Endodermal cell (in vitro differentiated cells): Measurements from ENCODE around the gene STX3. TPM values are rescaled to one million over a fixed set of nuclear protein-coding genes. Genes with fewer than 3 reads are reported as not detected.

Experiments
- DNase-seq: peaks from one replicate; pipeline ENCODE4 v3.0.0-alpha.2; 2017
- H3K27ac ChIP-seq: 2 replicates; pipeline ENCODE4 v1.5.1; 2013; ENCODE audit warnings: mild to moderate bottlenecking, low read depth, low read length, moderate library complexity
- H3K27me3 ChIP-seq: 2 replicates; pipeline ENCODE4 v1.6.1; 2013; ENCODE audit warnings: mild to moderate bottlenecking, low read length, moderate library complexity; ENCODE audit not compliant: insufficient read depth, control insufficient read depth, poor library complexity, severe bottlenecking
- H3K36me3 ChIP-seq: 2 replicates; pipeline ENCODE4 v1.7.0; 2013; ENCODE audit warnings: mild to moderate bottlenecking, low read length, moderate library complexity; ENCODE audit not compliant: control insufficient read depth, insufficient read depth
- H3K4me1 ChIP-seq: one replicate; pipeline ENCODE4 v1.7.0; 2013; ENCODE audit warnings: low read length; ENCODE audit not compliant: control insufficient read depth, insufficient read depth
- H3K4me3 ChIP-seq: 2 replicates; pipeline ENCODE4 v1.5.1; 2013; ENCODE audit warnings: mild to moderate bottlenecking, low read length, moderate library complexity
- H3K9ac ChIP-seq: 2 replicates; pipeline ENCODE4 v1.6.1; 2013; ENCODE audit warnings: mild to moderate bottlenecking, low read length, moderate library complexity; ENCODE audit not compliant: poor library complexity, severe bottlenecking; ENCODE audit errors: extremely low read depth
- H3K9me3 ChIP-seq: 2 replicates; pipeline ENCODE4 v1.6.1; 2013; ENCODE audit warnings: mild to moderate bottlenecking, low read length, moderate library complexity; ENCODE audit not compliant: control insufficient read depth
- H3K27ac Mint-ChIP-seq: 2 replicates; pipeline ENCODE4 v1.8.0; 2020; ENCODE audit warnings: mixed read lengths
- H3K27me3 Mint-ChIP-seq: 2 replicates; pipeline ENCODE4 v1.8.0; 2021; ENCODE audit warnings: mild to moderate bottlenecking, mixed read lengths; ENCODE audit not compliant: insufficient read depth
- H3K36me3 Mint-ChIP-seq: 2 replicates; pipeline ENCODE4 v1.8.0; 2020; ENCODE audit warnings: low read depth, mixed read lengths
- H3K4me1 Mint-ChIP-seq: 2 replicates; pipeline ENCODE4 v1.8.0; 2020; ENCODE audit warnings: mixed read lengths
- H3K4me3 Mint-ChIP-seq: 2 replicates; pipeline ENCODE4 v1.8.0; 2020; ENCODE audit warnings: mild to moderate bottlenecking, moderate library complexity, mixed read lengths
- H3K9me3 Mint-ChIP-seq: 2 replicates; pipeline ENCODE4 v1.8.0; 2020; ENCODE audit warnings: mild to moderate bottlenecking, mixed read lengths
- WGBS, 2 experiments: methylation state at CpG; one replicate each; pipeline versions ENCODE4 v1.1.5 to v1.1.7; 2013; ENCODE audit warnings: missing lambda C conversion rate in 2 of 2, mixed read lengths in 1 of 2; ENCODE audit not compliant: insufficient coverage in 1 of 2, insufficient read length in 1 of 2; 5-methylcytosine and 5-hydroxymethylcytosine counted together
- total RNA-seq, 2 donors: library from RNA; stranded (reverse); fragmentation: NEBNext Ultra II Directional in 1 of 2; extraction: Animal tissue kit (Norgen Biotek cat#: 25700) in 1 of 2; gene quantifications; 2 replicates in 1 of 2; 3 replicates in 1 of 2; pipeline ENCODE4 v1.2.1, GENCODE V29; 2021
- TF ChIP-seq, protein P1 (sequence below): fragments of 200-600 bp; sonication (generic); conservative IDR thresholded peaks from 2 replicates; pipeline ENCODE4 v1.5.0; 2021; ENCODE audit warnings: antibody characterized with exemption, mild to moderate bottlenecking

STX3 gene
- total RNA-seq, 2 donors from 2014 or later, result 119 to 160 TPM

DNA sequence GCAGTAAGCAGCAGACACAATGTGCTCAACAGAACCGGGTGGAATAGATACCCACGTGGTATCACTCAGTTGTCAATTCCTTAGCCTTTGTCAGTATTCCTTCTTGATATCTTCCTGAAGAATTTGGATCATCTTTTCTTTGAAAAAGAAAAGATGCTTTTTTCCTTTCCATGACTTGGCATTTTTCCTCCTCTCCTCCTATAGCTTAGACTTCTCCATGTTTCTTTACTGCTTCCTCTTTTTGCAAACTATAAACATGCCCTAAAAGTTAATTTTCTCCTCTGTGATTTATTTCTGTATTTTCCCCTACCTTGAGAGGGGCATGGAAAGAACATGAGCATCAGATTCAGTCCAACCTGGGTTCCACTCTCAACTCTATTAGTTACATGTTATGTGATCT, 78.4 kb downstream of the STX3 start:
- Mint-ChIP-seq H3K9me3 (no peaks in the 10 kb centered on the region), H3K27me3 (no peaks in the 10 kb centered on the region), H3K36me3 (no peaks in the 10 kb centered on the region), H3K27ac (no peak overlapping the region), H3K4me3 (no peak overlapping the region), H3K4me1 (no peaks in the 10 kb centered on the region)
- Histone ChIP-seq H3K27me3 (no peaks in the 10 kb centered on the region), H3K4me3 (no peak overlapping the region), H3K9ac (no peak overlapping the region), H3K4me1 (no peaks in the 10 kb centered on the region), H3K9me3 (no peaks in the 10 kb centered on the region), H3K36me3 (no peaks in the 10 kb centered on the region), H3K27ac (no peak overlapping the region)
- no peak for DNase-seq
- TF ChIP-seq, protein P1, sequence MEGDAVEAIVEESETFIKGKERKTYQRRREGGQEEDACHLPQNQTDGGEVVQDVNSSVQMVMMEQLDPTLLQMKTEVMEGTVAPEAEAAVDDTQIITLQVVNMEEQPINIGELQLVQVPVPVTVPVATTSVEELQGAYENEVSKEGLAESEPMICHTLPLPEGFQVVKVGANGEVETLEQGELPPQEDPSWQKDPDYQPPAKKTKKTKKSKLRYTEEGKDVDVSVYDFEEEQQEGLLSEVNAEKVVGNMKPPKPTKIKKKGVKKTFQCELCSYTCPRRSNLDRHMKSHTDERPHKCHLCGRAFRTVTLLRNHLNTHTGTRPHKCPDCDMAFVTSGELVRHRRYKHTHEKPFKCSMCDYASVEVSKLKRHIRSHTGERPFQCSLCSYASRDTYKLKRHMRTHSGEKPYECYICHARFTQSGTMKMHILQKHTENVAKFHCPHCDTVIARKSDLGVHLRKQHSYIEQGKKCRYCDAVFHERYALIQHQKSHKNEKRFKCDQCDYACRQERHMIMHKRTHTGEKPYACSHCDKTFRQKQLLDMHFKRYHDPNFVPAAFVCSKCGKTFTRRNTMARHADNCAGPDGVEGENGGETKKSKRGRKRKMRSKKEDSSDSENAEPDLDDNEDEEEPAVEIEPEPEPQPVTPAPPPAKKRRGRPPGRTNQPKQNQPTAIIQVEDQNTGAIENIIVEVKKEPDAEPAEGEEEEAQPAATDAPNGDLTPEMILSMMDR, result no peak
- WGBS, 2 experiments, result 100% methylated on average over 2 of the region's 2 CpGs

DNA sequence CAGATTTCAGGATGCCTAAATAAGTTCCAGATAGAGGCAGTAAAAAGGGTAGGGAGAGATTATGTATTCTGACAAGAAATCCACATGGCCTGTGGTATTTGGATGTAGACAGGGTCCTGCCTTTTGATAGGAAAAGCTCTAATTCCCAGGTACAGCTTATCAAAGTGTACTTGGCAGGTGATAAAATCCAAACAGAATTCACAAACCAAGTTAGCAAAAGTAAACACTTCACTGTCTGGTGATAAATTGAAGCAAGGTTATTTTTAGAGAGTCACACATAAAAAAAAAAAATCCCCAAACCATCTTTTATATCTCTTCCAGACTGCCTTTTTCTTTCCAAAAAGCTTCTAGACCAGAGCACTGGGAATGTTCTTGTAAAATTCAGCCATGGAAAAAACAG, 84.4 kb downstream of the STX3 start:
- H3K27me3 Mint-ChIP-seq, result no peaks in the 10 kb centered on the region
- TF ChIP-seq, protein P1, result no peak
- H3K4me1 Mint-ChIP-seq, result no peaks in the 10 kb centered on the region
- no peaks in the 10 kb centered on the region for H3K36me3 Mint-ChIP-seq
- Histone ChIP-seq H3K4me1 (no peaks in the 10 kb centered on the region), H3K9ac (no peak overlapping the region), H3K4me3 (no peak overlapping the region), H3K9me3 (no peaks in the 10 kb centered on the region), H3K27ac (no peak overlapping the region), H3K36me3 (no peaks in the 10 kb centered on the region), H3K27me3 (no peaks in the 10 kb centered on the region)
- no peaks in the 10 kb centered on the region for H3K9me3 Mint-ChIP-seq
- H3K4me3 Mint-ChIP-seq, result no peak overlapping the region
- no peak overlapping the region for H3K27ac Mint-ChIP-seq
- no peak for DNase-seq

DNA sequence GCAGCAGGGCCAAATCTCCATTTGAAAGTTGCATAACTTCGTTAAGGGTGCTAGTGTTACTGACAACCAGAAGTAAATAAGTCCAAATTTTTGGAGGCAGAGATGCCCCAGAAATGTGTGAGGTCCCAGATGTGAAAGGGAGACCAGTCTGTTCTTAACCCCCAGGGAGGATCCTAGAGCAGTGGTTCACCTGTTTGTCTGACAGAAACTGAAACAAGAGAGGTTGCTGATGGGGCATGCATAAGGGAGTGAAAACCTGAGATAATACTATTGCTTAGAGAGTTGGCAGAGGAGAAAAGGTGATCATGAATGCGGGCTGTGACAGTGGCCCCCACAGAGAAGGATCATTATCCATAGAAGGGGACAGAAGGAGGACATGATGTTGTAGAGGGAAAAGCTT, 86.3 kb downstream of the STX3 start:
- no peaks in the 10 kb centered on the region for H3K36me3 Mint-ChIP-seq
- H3K27ac Mint-ChIP-seq, result no peak overlapping the region
- H3K9me3 ChIP-seq, result no peaks in the 10 kb centered on the region
- no peaks in the 10 kb centered on the region for H3K9me3 Mint-ChIP-seq
- no peak overlapping the region for H3K4me3 Mint-ChIP-seq
- WGBS, 2 experiments, result 88 to 90% methylated on average over 2 of the region's 2 CpGs
- H3K27me3 Mint-ChIP-seq, result no peaks in the 10 kb centered on the region
- H3K27ac ChIP-seq, result no peak overlapping the region
- H3K9ac ChIP-seq, result no peak overlapping the region
- H3K27me3 ChIP-seq, result no peaks in the 10 kb centered on the region
- no peak overlapping the region for H3K4me3 ChIP-seq
- TF ChIP-seq, protein P1, result no peak
- no peaks in the 10 kb centered on the region for H3K4me1 ChIP-seq
- no peak for DNase-seq
- H3K4me1 Mint-ChIP-seq, result peaks cover 1% of the 10 kb centered on the region
- no peaks in the 10 kb centered on the region for H3K36me3 ChIP-seq
